GM18951 (cell line): ENCODE measurements around the gene TCF7L2.

Source experiments
- POLR2A ChIP-seq: IDR thresholded peaks from 4 replicates; pipeline ENCODE4 v1.6.1; 2011; ENCODE audit warnings: mild to moderate bottlenecking; ENCODE audit not compliant: insufficient read length, insufficient read depth; ENCODE audit errors: extremely low read depth
- in situ Hi-C: fragments of 300-500 bp; cut with MboI; formaldehyde crosslinking; loops from one replicate; pipeline ENCODE4 v1.12.0; 2022; ENCODE audit warnings: low sequenced_read_pairs, mixed read lengths, inconsistent platforms; ENCODE audit not compliant: unreplicated experiment

Gene TCF7L2

GRCh38 chr10:112952282-112953173 lies 2.5 kb downstream of the TCF7L2 start:
- in situ Hi-C loops, result no loop called here
- TF ChIP-seq POLR2A, result no peak

GRCh38 chr10:112953174-112954159 lies 3.4 kb downstream of the TCF7L2 start:
- TF ChIP-seq POLR2A, result no peak
- in situ Hi-C loops, result no loop called here

GRCh38 chr10:112954974-112955581 lies 5.0 kb downstream of the TCF7L2 start:
- TF ChIP-seq POLR2A, result no peak
- in situ Hi-C loops, result no loop called here

- no peak for TF ChIP-seq POLR2A
- in situ Hi-C loops, result no loop called here
These were observed 5.8 kb downstream of the TCF7L2 start for GRCh38 chr10:112955582-112956421.

GRCh38 chr10:112956631-112957350 lies 6.7 kb downstream of the TCF7L2 start:
- no peak for TF ChIP-seq POLR2A
- in situ Hi-C loops, result no loop called here

GRCh38 chr10:112957640-112958092 lies 7.6 kb downstream of the TCF7L2 start:
- TF ChIP-seq POLR2A, result no peak
- in situ Hi-C loops, result no loop called here

GRCh38 chr10:112958275-112958995 lies 8.4 kb downstream of the TCF7L2 start:
- in situ Hi-C loops, result no loop called here
- no peak for TF ChIP-seq POLR2A

GRCh38 chr10:112959207-112959838 lies 9.3 kb downstream of the TCF7L2 start:
- no peak for TF ChIP-seq POLR2A
- in situ Hi-C loops, result no loop called here

- in situ Hi-C loops, result no loop called here
- TF ChIP-seq POLR2A, result no peak
These were observed 10.2 kb downstream of the TCF7L2 start for GRCh38 chr10:112960151-112960681.

GRCh38 chr10:112961609-112962008 lies 11.6 kb downstream of the TCF7L2 start:
- no peak for TF ChIP-seq POLR2A
- in situ Hi-C loops, result no loop called here
